IMR-90 (cell line): Measurements from ENCODE around the gene TAS1R1. TPM values are rescaled to one million over a fixed set of nuclear protein-coding genes. Genes with fewer than 3 reads are reported as not detected.

Experiments used
- ATAC-seq: fragments of 200-7000 bp; cut with Tn5 transposase; 2 replicates; pipeline ENCODE4 v1.9.1; 2020; ENCODE audit warnings: low read depth, mild to moderate bottlenecking, moderate library complexity
- BruUV-seq: library from RNA; stranded (reverse); fragments of 400-500 nt; replicated peaks from 2 replicates; lab custom pipeline; 2021; lab: Mats Ljungman, UMichigan
- CTCF ChIA-PET: fragments of 300-600 bp; formaldehyde crosslinking; extraction: SDS; loops from one replicate; lab custom pipeline; 2021; ENCODE audit warnings: antibody characterized with exemption; lab: Yijun Ruan, JAX
- POLR2A ChIA-PET: fragments of 300-600 bp; sonication (Branson Sonifier 250); formaldehyde crosslinking; loops from one replicate; lab custom pipeline; 2022; ENCODE audit warnings: antibody characterized with exemption; ENCODE audit not compliant: unreplicated experiment; lab: Charles Lee
- DNase-seq: peaks from one replicate; pipeline ENCODE4 v3.0.0; 2013
- H2AFZ ChIP-seq: replicated peaks from 2 replicates; pipeline ENCODE3; 2013; ENCODE audit warnings: low read length, mild to moderate bottlenecking; ENCODE audit not compliant: poor library complexity
- H2AK5ac ChIP-seq: 2 replicates; pipeline ENCODE4 v1.6.1; 2013; ENCODE audit warnings: low read depth, low read length, inconsistent platforms
- H2AK9ac ChIP-seq: replicated peaks from 2 replicates; pipeline ENCODE3; 2013; ENCODE audit warnings: mild to moderate bottlenecking, low read depth, low read length, moderate library complexity; ENCODE audit not compliant: poor library complexity
- H2BK120ac ChIP-seq: 2 replicates; pipeline ENCODE4 v1.6.1; 2013; ENCODE audit warnings: low read depth, low read length, inconsistent platforms
- H2BK15ac ChIP-seq: 3 replicates; pipeline ENCODE4 v1.6.1; 2013; ENCODE audit warnings: low read depth, low read length, inconsistent platforms
- H2BK20ac ChIP-seq: 2 replicates; pipeline ENCODE4 v1.6.1; 2013; ENCODE audit warnings: low read depth, mild to moderate bottlenecking, inconsistent platforms, low read length, moderate library complexity
- H2BK5ac ChIP-seq: 2 replicates; pipeline ENCODE4 v1.6.1; 2013; ENCODE audit warnings: mild to moderate bottlenecking, low read depth, low read length, inconsistent platforms; ENCODE audit not compliant: poor library complexity, severe bottlenecking
- H3K14ac ChIP-seq: replicated peaks from 2 replicates; pipeline ENCODE4 v1.6.1; 2013; ENCODE audit warnings: low read depth, low read length, inconsistent platforms
- H3K18ac ChIP-seq: 2 replicates; pipeline ENCODE4 v1.6.1; 2013; ENCODE audit warnings: low read depth, low read length, control low read depth
- H3K23ac ChIP-seq: 2 replicates; pipeline ENCODE4 v1.6.1; 2013; ENCODE audit warnings: low read depth, low read length, inconsistent platforms
- H3K27ac ChIP-seq: 2 replicates; pipeline ENCODE4 v1.5.1; 2013; ENCODE audit warnings: mild to moderate bottlenecking, control low read depth, low read length; ENCODE audit not compliant: insufficient read depth
- H3K27me3 ChIP-seq: 2 replicates; pipeline ENCODE4 v1.6.1; 2013; ENCODE audit warnings: low read length; ENCODE audit not compliant: control insufficient read depth, insufficient read depth
- H3K36me3 ChIP-seq: 2 replicates; pipeline ENCODE4 v1.6.1; 2013; ENCODE audit warnings: low read length, mixed read lengths; ENCODE audit not compliant: control insufficient read depth, insufficient read depth
- H3K4ac ChIP-seq: 2 replicates; pipeline ENCODE4 v1.6.1; 2013; ENCODE audit warnings: low read depth, low read length, inconsistent platforms
- H3K4me1 ChIP-seq: 2 replicates; pipeline ENCODE4 v1.6.1; 2013; ENCODE audit warnings: low read length, mixed read lengths; ENCODE audit not compliant: control insufficient read depth, insufficient read depth
- H3K4me2 ChIP-seq: 2 replicates; pipeline ENCODE4 v1.6.1; 2013; ENCODE audit warnings: low read depth, mild to moderate bottlenecking, control low read depth, low read length, moderate library complexity
- H3K4me3 ChIP-seq: 2 replicates; pipeline ENCODE4 v1.5.1; 2013; ENCODE audit warnings: low read depth, mild to moderate bottlenecking, control low read depth, low read length, moderate library complexity; ENCODE audit not compliant: insufficient read depth
- H3K56ac ChIP-seq: 2 replicates; pipeline ENCODE4 v1.6.1; 2013; ENCODE audit warnings: low read length, inconsistent platforms; ENCODE audit not compliant: insufficient read depth; ENCODE audit errors: extremely low read depth
- H3K79me1 ChIP-seq, 2 experiments: 2 replicates each; pipeline ENCODE4 v1.6.1; 2013; ENCODE audit warnings: low read length in 2 of 2, inconsistent platforms in 1 of 2, low read depth in 1 of 2
- H3K9ac ChIP-seq: 2 replicates; pipeline ENCODE4 v1.6.1; 2013; ENCODE audit warnings: low read depth, low read length, control low read depth
- H3K9me1 ChIP-seq: 2 replicates; pipeline ENCODE4 v1.6.1; 2013; ENCODE audit warnings: low read length, inconsistent platforms; ENCODE audit not compliant: insufficient read depth
- H3K9me3 ChIP-seq: 2 replicates; pipeline ENCODE4 v1.6.1; 2013; ENCODE audit warnings: low read length; ENCODE audit not compliant: control insufficient read depth, insufficient read depth
- H4K20me1 ChIP-seq: 2 replicates; pipeline ENCODE4 v1.6.1; 2013; ENCODE audit warnings: low read length, inconsistent platforms; ENCODE audit not compliant: insufficient read depth
- H4K5ac ChIP-seq: 2 replicates; pipeline ENCODE4 v1.6.1; 2013; ENCODE audit warnings: mild to moderate bottlenecking, low read depth, low read length, control low read depth
- H4K8ac ChIP-seq, 2 experiments: 2 replicates each; pipeline ENCODE4 v1.6.1; 2013; ENCODE audit warnings: low read depth in 2 of 2, low read length in 2 of 2, control low read depth in 1 of 2, inconsistent platforms in 1 of 2
- H4K91ac ChIP-seq: 2 replicates; pipeline ENCODE4 v1.6.1; 2013; ENCODE audit warnings: low read depth, low read length, inconsistent platforms; ENCODE audit not compliant: insufficient read depth
- BHLHE40 ChIP-seq: fragments of 150-350 bp; IDR thresholded peaks from 2 replicates; pipeline ENCODE4 v1.6.1; 2016; ENCODE audit warnings: mild to moderate bottlenecking, low read depth, low read length
- CEBPB ChIP-seq: IDR thresholded peaks from 2 replicates; pipeline ENCODE4 v1.6.1; 2012; ENCODE audit warnings: low read depth, low read length, improper control_type of control experiment
- CHD1 ChIP-seq: IDR thresholded peaks from 2 replicates; pipeline ENCODE4 v1.6.1; 2012; ENCODE audit warnings: low read depth, low read length, improper control_type of control experiment
- CTCF ChIP-seq: conservative IDR thresholded peaks from 2 replicates; pipeline ENCODE4 v1.5.1; 2012; ENCODE audit warnings: mild to moderate bottlenecking, low read depth, low read length, improper control_type of control experiment
- ELK1 ChIP-seq: fragments of 150-350 bp; IDR thresholded peaks from 2 replicates; pipeline ENCODE4 v1.6.1; 2016; ENCODE audit warnings: low read depth, mild to moderate bottlenecking, low read length, moderate library complexity, borderline replicate concordance
- MAFK ChIP-seq: IDR thresholded peaks from 2 replicates; pipeline ENCODE4 v1.6.1; 2012; ENCODE audit warnings: low read depth, low read length, improper control_type of control experiment
- MAZ ChIP-seq: IDR thresholded peaks from 2 replicates; pipeline ENCODE4 v1.6.1; 2012; ENCODE audit warnings: low read depth, mild to moderate bottlenecking, low read length, improper control_type of control experiment, moderate library complexity, borderline replicate concordance
- MXI1 ChIP-seq: IDR thresholded peaks from 2 replicates; pipeline ENCODE4 v1.6.1; 2012; ENCODE audit warnings: low read depth, mild to moderate bottlenecking, low read length, moderate library complexity, borderline replicate concordance
- NFE2L2 ChIP-seq: fragments of 150-350 bp; IDR thresholded peaks from 2 replicates; pipeline ENCODE4 v1.6.1; 2016; ENCODE audit warnings: low read depth, mild to moderate bottlenecking, low read length
- POLR2A ChIP-seq: IDR thresholded peaks from 2 replicates; pipeline ENCODE4 v1.6.1; 2012; ENCODE audit warnings: mild to moderate bottlenecking, low read depth, low read length
- RAD21 ChIP-seq: IDR thresholded peaks from 2 replicates; pipeline ENCODE4 v1.6.1; 2012; ENCODE audit warnings: low read length, improper control_type of control experiment
- RCOR1 ChIP-seq: IDR thresholded peaks from 2 replicates; pipeline ENCODE4 v1.6.1; 2012; ENCODE audit warnings: mild to moderate bottlenecking, low read length, improper control_type of control experiment; ENCODE audit not compliant: insufficient replicate concordance
- RFX5 ChIP-seq: IDR thresholded peaks from 2 replicates; pipeline ENCODE4 v1.8.0; 2012; ENCODE audit warnings: low read depth, mild to moderate bottlenecking, low read length, moderate library complexity
- USF2 ChIP-seq: fragments of 150-350 bp; IDR thresholded peaks from 2 replicates; pipeline ENCODE4 v1.6.1; 2017; ENCODE audit warnings: mild to moderate bottlenecking, antibody characterized with exemption, low read length, low read depth
- WGBS, 2 experiments: methylation state at CpG; one replicate each; pipeline versions ENCODE4 v1.1.5 to v1.1.7; 2013; ENCODE audit warnings: missing lambda C conversion rate in 2 of 2; ENCODE audit not compliant: insufficient read length in 1 of 2; ENCODE audit errors: extremely low coverage in 2 of 2; 5-methylcytosine and 5-hydroxymethylcytosine counted together
- dilution Hi-C: fragments of 300-500 bp; cut with HindIII; formaldehyde crosslinking; loops from one replicate; pipeline ENCODE4 v1.14.3; 2018; ENCODE audit warnings: low sequenced_read_pairs; ENCODE audit not compliant: unreplicated experiment
- in situ Hi-C: fragments of 300-500 bp; cut with MboI; formaldehyde crosslinking; loops from 3 replicates; pipeline ENCODE4 v1.14.3; 2019; ENCODE audit warnings: low sequenced_read_pairs, inconsistent platforms, mixed read lengths
- intact Hi-C: fragments of 100-400 bp; cut with micrococcal nuclease; formaldehyde crosslinking; loops from 2 replicates; pipeline ENCODE4 v1.10.0; 2022
- polyA plus RNA-seq, 3 experiments: library from polyadenylated mRNA; depleted of rRNA; stranded (reverse); fragments of >200 nt; gene quantifications; 2 replicates each; pipeline ENCODE4 v1.2.3, GENCODE V29; 2012; ENCODE audit warnings: low replicate concordance in 1 of 3
- total RNA-seq: library from RNA; depleted of rRNA; stranded (reverse); fragments of >200 nt; gene quantifications from 2 replicates; pipeline ENCODE4 v1.2.3, GENCODE V29; 2012

Gene TAS1R1
- total and polyA plus RNA-seq, 2 of the 4 experiments (the other 2 are of a cell fraction) = 0.05 TPM; not detected in 1

- no peak; the same call in 1 of the 2 replicates for ATAC-seq
- 39% methylated on average over 15 of the region's 19 CpGs; no CpG with 5 or more reads in 1 of the 2 experiments for WGBS, 2 experiments
- Histone ChIP-seq H3K23ac (peak overlapping the region; percentile 75), H4K91ac (no peak overlapping the region), H3K36me3 (0 out of 2 replicates have a peak, but pooled peaks cover 3% of the 10 kb centered on the region), H4K5ac (no peak overlapping the region; the same call in 1 of the 2 replicates), H3K9ac (peak overlapping the region; percentile 56), H3K14ac (0 out of 2 replicates have a peak overlapping the region, but pooled peaks have one; percentile 59), H4K8ac (peak overlapping the region in 1 of 2 experiments; percentile 74; a peak in 1 of 4 replicates), H3K56ac (no peak overlapping the region), H4K20me1 (peaks cover 15% of the 10 kb centered on the region), H3K79me1 (peaks cover 15 to 41% of the 10 kb centered on the region in 2 experiments), H2AK5ac (no peak overlapping the region), H2BK5ac (no peak overlapping the region), H3K27ac (peak overlapping the region; percentile 60; the same call in 1 of the 2 replicates), H3K18ac (no peak overlapping the region), H2BK120ac (no peak overlapping the region), H2AK9ac (peak overlapping the region; percentile 94), H3K4me3 (peak overlapping the region; percentile 71), H3K4me1 (peaks cover 11% of the 10 kb centered on the region), H3K4me2 (peak overlapping the region; percentile 99), H3K27me3 (no peaks in the 10 kb centered on the region), H2BK15ac (no peak overlapping the region), H2BK20ac (no peak overlapping the region), H2AFZ (peak overlapping the region; percentile 89), H3K9me3 (no peaks in the 10 kb centered on the region), H3K4ac (no peak overlapping the region), H3K9me1 (peaks cover 17% of the 10 kb centered on the region)
- POLR2A ChIA-PET = no interaction called here
- intact Hi-C loops = no loop called here
- in situ Hi-C loops = no loop called here
- no peak for DNase-seq
- no TSS peak for BruUV-seq
- dilution Hi-C loops = no loop called here
- CTCF ChIA-PET = interaction anchor here (0.5 kb wide), 1 partner anchor 9 kb away, joined by 3 read pairs; no protein-coding TSS in a partner anchor
- no peak for TF ChIP-seq MAFK
- TF ChIP-seq BHLHE40 = no peak
- TF ChIP-seq MAZ = no peak
- no peak for TF ChIP-seq CEBPB
- no peak for TF ChIP-seq RCOR1
- TF ChIP-seq ELK1 = no peak
- TF ChIP-seq CTCF = no peak; the same call in 1 of the 2 replicates
- TF ChIP-seq CHD1 = no peak
- no peak for TF ChIP-seq MXI1
- TF ChIP-seq RFX5 = no peak
- TF ChIP-seq POLR2A = no peak
- TF ChIP-seq USF2 = no peak
- TF ChIP-seq RAD21 = no peak
- TF ChIP-seq NFE2L2 = no peak
Observed at GRCh38 chr1:6580593-6581409, 25.7 kb downstream of the TAS1R1 start.
